Chondrocyte (in vitro differentiated cells): Measurements from ENCODE around the gene CPED1. TPM values are rescaled to one million over a fixed set of nuclear protein-coding genes. Genes with fewer than 3 reads are reported as not detected.

Source experiments
- DNase-seq: peaks from one replicate; pipeline ENCODE4 v3.0.0; 2021; ENCODE audit warnings: mixed read lengths, low spot score
- H3K27ac Mint-ChIP-seq: one replicate; pipeline ENCODE4 v1.8.0; 2021; ENCODE audit warnings: mild to moderate bottlenecking, moderate library complexity, mixed read lengths; ENCODE audit not compliant: unreplicated experiment
- H3K27me3 Mint-ChIP-seq: 2 replicates; pipeline ENCODE4 v1.8.0; 2021; ENCODE audit warnings: low read depth, mixed read lengths
- H3K36me3 Mint-ChIP-seq: 2 replicates; pipeline ENCODE4 v1.8.0; 2021; ENCODE audit warnings: low read depth, mixed read lengths
- H3K4me1 Mint-ChIP-seq: 2 replicates; pipeline ENCODE4 v1.8.0; 2021; ENCODE audit warnings: low read depth, mild to moderate bottlenecking, mixed read lengths
- H3K4me3 Mint-ChIP-seq: one replicate; pipeline ENCODE4 v1.8.0; 2021; ENCODE audit warnings: mild to moderate bottlenecking, moderate library complexity, mixed read lengths; ENCODE audit not compliant: unreplicated experiment
- H3K9me3 Mint-ChIP-seq: 2 replicates; pipeline ENCODE4 v1.8.0; 2021; ENCODE audit warnings: low read depth, mixed read lengths
- total RNA-seq: library from RNA; stranded (reverse); gene quantifications from 3 replicates; pipeline ENCODE4 v1.2.1, GENCODE V29; 2021
- TF ChIP-seq, protein P1 (sequence below): fragments of 200-600 bp; sonication (generic); IDR thresholded peaks from 2 replicates; pipeline ENCODE4 v1.5.0; 2021; ENCODE audit warnings: antibody characterized with exemption, mild to moderate bottlenecking, moderate library complexity

Gene CPED1
- total RNA-seq, 1 donor from 2014 or later: 2.8 TPM

DNA sequence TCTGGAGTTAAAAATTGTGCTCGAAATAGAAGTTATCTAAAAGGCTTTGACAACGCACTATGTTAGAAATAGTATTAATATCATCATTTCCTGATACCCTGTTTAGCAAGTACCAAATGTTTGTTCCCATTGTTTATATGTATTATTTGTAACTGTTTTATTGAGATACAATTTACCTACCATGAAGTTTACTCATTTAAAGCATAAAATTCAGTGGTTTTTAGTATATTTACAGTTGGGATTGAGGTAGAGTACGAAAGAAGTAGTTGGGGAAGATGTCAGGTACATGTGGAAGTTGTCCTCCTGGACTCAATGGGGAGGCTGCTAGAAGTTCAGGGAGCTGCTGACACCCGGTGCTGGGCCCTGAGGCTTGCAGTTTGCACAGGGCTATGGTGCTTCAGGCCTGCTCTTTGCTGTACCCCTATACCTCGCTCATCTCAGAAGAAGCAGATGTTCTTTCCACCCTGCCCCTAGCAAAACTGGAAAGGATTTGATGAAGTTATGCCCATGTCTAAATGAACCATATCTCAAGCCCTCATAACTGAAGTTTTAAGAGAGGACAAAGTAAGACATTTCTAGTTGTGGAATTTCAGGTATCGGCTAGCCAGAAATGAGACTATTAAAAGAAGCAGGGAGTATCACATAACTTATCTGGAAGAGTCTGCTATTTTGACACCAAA is 315.1 kb downstream of the CPED1 start:
- H3K36me3 Mint-ChIP-seq: no peaks in the 10 kb centered on the region
- no peak for DNase-seq
- H3K4me1 Mint-ChIP-seq: peaks cover 29% of the 10 kb centered on the region
- H3K9me3 Mint-ChIP-seq: no peaks in the 10 kb centered on the region
- no peak overlapping the region for H3K27ac Mint-ChIP-seq
- TF ChIP-seq, protein P1, sequence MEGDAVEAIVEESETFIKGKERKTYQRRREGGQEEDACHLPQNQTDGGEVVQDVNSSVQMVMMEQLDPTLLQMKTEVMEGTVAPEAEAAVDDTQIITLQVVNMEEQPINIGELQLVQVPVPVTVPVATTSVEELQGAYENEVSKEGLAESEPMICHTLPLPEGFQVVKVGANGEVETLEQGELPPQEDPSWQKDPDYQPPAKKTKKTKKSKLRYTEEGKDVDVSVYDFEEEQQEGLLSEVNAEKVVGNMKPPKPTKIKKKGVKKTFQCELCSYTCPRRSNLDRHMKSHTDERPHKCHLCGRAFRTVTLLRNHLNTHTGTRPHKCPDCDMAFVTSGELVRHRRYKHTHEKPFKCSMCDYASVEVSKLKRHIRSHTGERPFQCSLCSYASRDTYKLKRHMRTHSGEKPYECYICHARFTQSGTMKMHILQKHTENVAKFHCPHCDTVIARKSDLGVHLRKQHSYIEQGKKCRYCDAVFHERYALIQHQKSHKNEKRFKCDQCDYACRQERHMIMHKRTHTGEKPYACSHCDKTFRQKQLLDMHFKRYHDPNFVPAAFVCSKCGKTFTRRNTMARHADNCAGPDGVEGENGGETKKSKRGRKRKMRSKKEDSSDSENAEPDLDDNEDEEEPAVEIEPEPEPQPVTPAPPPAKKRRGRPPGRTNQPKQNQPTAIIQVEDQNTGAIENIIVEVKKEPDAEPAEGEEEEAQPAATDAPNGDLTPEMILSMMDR: no peak
- H3K27me3 Mint-ChIP-seq: no peaks in the 10 kb centered on the region
- no peak overlapping the region for H3K4me3 Mint-ChIP-seq

DNA sequence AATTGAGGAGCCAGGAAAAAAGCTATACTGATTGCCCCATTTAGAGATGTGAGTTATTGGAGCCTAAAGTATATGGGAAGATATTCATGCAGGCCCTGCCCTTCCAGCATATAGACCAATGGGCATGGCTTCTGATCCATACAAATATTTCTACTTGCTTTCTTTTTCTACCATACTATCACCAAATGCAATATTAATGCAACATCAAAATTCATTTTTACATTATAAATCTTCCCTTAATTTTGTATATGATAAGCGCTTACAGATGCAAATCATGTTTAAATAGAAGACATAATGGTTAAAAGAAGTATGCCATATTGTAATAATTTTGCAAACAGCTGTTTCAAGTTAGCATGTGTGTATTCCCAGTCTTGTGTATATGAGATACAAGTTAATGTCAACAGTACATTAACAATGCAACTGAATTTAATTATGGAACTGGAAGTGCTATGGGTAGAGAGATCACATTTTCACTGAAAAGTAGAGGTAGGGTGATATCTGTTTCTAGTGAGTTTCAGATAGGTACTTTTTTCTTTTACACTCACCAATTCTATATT is 315.7 kb downstream of the CPED1 start:
- TF ChIP-seq, protein P1: no peak
- Mint-ChIP-seq H3K36me3 (no peaks in the 10 kb centered on the region), H3K9me3 (no peaks in the 10 kb centered on the region), H3K4me3 (no peak overlapping the region), H3K27me3 (no peaks in the 10 kb centered on the region), H3K27ac (no peak overlapping the region), H3K4me1 (peaks cover 23% of the 10 kb centered on the region)
- no peak for DNase-seq

DNA sequence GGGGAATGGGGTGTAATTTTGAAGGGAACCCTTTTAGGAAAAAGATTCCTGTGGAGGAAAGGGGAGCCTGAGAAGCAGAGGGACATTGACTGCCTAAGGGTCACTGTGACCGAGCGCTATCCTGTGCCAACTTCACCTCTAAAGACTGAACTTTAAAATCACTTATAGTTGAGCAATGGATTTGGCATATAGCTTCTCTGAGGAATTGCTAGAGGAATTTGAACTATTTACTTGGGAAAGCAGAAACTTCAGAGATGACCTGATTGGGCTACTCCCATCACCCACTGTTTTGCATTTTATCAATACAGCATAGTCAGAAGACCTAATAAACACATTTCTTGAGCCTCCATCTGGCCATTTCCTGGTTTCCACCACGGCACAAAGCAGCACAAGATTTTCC is 316.6 kb downstream of the CPED1 start:
- H3K4me3 Mint-ChIP-seq: no peak overlapping the region
- no peaks in the 10 kb centered on the region for H3K36me3 Mint-ChIP-seq
- no peaks in the 10 kb centered on the region for H3K27me3 Mint-ChIP-seq
- H3K27ac Mint-ChIP-seq: no peak overlapping the region
- TF ChIP-seq, protein P1: no peak
- peaks cover 4% of the 10 kb centered on the region for H3K9me3 Mint-ChIP-seq
- no peak for DNase-seq
- H3K4me1 Mint-ChIP-seq: peaks cover 23% of the 10 kb centered on the region

DNA sequence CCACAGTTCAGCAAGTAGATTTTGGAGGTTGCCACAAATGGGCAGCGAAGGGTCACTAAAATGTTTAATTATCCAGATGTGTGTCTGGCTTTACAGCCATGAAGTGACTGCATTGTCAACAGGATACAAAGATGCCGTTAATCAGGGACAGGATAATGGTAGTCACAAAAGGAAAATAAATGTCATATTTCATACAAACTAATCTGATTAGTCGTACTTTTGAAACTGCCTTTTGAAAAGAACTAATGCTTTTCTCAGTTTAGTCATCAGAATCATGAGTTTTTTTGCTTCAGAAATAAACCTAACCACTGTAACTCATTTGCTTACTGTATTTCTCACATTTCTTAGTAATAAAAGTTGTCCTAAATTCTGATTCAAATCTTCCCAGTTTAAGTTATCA is 318.1 kb downstream of the CPED1 start:
- H3K27ac Mint-ChIP-seq: no peak overlapping the region
- no peak for DNase-seq
- TF ChIP-seq, protein P1: no peak
- H3K4me3 Mint-ChIP-seq: no peak overlapping the region
- H3K4me1 Mint-ChIP-seq: peaks cover 15% of the 10 kb centered on the region
- H3K36me3 Mint-ChIP-seq: no peaks in the 10 kb centered on the region
- H3K9me3 Mint-ChIP-seq: peaks cover 10% of the 10 kb centered on the region
- no peaks in the 10 kb centered on the region for H3K27me3 Mint-ChIP-seq

DNA sequence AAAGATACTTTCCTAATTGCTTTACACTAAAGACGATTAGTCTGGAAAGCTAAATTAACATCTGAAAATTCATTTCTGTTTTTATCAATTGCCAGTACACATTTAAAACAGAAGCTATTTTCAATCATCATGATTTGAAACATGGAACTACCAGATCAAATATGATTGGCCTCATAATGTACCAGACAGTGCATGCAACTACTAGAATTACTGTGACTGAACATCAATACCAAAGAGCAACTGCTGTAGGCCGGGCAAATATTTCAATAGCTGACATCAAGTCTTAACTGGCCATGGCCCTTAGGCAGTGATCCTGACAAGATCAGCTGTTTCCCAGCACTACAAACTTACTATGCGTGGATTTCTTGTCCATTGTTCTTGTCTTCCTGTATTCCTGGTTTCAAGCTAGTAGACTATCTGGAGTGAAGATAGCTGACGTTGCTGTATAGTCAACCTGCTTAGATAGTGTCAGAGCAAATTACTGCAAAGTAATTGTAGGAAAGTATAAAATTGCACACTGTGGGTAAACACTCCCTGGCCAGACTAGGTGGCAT is 318.6 kb downstream of the CPED1 start:
- H3K36me3 Mint-ChIP-seq: no peaks in the 10 kb centered on the region
- H3K4me1 Mint-ChIP-seq: peaks cover 10% of the 10 kb centered on the region
- no peak overlapping the region for H3K27ac Mint-ChIP-seq
- peaks cover 10% of the 10 kb centered on the region for H3K9me3 Mint-ChIP-seq
- TF ChIP-seq, protein P1: no peak
- no peak overlapping the region for H3K4me3 Mint-ChIP-seq
- no peak for DNase-seq
- no peaks in the 10 kb centered on the region for H3K27me3 Mint-ChIP-seq
